Measurements from ENCODE around the gene SLC22A3.
"Not testable (repeated sequence)": the region's sequence is repeated elsewhere in the genome, so short reads cannot be mapped to it uniquely, and the experiment has no call there.

SLC22A3 gene

DNA sequence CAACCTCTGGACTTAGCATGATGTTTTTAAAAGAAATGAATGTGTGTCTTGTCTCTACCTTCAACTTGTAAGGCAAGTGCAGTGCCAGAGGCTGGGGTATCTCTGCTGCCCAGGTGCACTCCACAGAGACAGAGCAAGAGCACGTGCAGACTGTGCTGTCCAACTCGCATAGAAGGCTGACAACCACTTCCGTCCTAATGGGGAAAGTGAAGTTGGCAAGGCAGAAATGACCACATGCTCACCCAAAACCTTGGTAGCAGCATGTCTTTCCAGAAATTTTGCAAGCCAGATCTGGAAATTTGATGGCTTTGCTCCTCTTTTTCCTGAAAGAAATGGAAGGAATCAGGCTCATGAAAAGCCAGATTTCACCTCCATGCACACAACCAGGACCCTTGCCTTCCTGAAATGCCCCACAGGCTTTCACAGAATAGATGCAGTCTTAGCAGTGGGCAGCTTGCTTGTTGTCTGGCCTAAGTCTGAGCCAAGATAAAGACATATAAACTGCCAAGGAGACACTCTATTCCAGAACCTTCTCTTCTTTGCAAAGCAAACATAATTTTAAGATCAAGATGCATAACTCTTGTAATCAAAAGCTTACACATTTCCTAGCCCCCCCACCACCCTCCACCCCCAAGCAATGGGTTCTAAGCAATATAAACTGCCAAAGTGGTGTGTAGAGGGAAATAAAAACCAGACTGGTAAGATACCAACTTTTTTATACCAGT lies 26.8 kb downstream of the SLC22A3 start:
- no peak for DNase-seq (ENCODE audit: low read depth in 2 of 2)

DNA sequence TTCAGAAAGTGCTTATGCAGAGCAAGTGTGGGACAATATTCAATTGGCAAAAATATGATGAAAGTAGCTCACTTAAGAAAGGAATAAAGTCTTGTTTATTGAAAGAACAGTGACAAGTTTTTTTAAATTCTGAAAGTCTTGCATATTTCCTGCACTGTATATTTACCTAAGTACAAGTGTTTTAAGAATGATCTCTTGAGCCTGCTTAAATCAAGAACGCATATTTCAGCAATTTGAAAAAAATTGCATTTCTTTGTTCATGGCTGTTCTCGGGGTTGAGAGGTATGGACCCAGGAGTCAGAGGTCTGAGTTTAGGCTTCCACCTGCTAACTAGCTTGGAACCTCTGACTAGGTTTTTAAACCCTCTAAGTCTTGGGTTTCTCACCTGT lies 27.4 kb downstream of the SLC22A3 start:
- DNase-seq (ENCODE audit: low read depth in 2 of 2) = no peak

DNA sequence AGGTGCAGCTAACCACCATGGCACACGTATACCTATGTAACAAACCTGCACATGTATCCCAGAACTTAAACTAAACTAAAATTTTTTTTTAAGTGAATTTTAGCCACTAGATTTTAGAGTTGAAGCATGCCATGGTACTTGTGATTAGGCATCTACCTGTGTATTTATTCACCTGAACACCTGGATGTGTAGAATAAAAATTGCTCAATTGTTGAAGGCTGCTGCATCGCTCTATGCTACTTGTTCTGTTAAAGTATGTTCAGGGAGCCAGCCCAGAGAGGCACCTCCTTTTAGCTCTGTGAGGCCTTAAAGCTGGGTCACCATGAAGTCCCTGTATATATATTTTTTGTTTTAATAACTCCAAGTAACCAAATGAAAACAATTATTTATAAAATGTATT lies 28.3 kb downstream of the SLC22A3 start:
- no peak for DNase-seq (ENCODE audit: low read depth in 2 of 2)

DNA sequence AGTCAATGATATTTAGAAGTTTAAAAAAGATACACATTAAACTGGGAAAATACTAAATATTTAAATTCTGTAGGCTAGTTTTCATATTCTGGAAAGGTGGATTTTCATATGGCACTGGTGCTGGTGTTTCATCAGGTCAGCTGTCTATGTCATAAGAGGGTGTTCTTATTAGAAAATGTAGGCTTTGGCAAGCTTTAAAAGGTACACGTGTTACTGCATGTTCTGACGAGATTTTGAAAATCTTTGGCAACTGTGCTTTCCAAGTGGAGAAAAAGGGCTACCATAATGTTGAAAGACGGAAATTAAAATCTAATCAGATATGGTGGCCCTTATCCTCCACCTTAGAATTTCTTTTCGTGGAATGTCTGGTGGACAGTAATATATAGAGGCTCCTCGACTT lies 30.0 kb downstream of the SLC22A3 start:
- DNase-seq (ENCODE audit: low read depth in 2 of 2) = no peak

DNA sequence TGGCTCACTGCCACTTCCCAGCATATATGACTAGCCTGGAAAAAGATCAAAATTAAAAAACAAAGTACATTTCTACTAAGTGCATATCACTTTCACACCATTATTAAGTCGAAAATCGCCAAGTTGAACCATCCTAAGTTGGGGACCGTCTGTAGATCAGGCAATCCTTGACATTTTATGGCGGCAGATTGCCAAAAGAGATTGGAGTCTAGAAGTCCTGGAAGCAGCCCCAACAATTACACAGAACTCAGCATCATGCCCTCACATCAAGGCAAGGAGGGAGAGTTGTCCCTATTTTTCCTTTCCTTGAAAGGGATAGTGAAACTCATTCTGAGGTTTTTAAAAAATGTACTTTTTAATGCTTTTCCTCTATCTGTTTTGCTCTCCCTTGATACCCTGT lies 30.7 kb downstream of the SLC22A3 start:
- DNase-seq (ENCODE audit: low read depth in 2 of 2) = no peak

DNA sequence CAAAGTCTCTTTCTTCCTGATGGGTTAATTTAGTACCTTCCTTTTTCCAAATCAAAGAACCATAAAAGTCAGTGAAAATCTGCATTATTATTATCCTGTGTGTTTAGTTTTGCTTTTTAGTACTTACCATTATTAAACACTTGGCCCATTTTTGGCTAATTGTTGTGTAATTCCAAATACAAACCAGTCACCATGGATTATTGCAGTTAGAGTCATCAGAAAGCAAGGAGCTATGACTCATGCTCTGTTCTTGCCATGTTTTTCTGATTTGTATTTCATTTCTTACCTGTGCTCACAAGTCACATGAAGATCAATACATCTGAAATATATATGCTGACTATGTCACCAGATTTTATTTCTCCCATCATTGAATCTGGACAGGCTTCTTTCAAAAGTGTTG lies 31.3 kb downstream of the SLC22A3 start:
- DNase-seq (ENCODE audit: low read depth in 2 of 2) = no peak

DNA sequence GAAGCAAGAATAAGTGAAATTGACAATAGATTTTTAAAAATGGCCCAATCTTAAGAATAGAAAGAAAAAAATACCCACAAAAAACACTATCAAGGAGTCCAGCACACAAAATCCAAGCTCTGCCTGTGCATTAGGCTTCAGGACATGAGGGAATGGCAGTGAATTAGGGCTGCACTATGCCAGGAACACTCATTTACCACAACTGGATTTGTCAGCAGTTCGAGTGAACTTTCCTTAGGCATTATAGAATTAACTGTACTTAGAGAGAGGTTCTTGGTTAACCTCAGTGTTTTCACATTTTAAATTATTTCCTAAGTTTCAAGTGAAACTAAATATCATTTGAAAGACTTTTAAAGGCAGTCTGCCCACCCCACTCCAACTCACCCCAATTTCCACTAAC lies 34.8 kb downstream of the SLC22A3 start:
- no peak for DNase-seq (ENCODE audit: low read depth in 2 of 2)

DNA sequence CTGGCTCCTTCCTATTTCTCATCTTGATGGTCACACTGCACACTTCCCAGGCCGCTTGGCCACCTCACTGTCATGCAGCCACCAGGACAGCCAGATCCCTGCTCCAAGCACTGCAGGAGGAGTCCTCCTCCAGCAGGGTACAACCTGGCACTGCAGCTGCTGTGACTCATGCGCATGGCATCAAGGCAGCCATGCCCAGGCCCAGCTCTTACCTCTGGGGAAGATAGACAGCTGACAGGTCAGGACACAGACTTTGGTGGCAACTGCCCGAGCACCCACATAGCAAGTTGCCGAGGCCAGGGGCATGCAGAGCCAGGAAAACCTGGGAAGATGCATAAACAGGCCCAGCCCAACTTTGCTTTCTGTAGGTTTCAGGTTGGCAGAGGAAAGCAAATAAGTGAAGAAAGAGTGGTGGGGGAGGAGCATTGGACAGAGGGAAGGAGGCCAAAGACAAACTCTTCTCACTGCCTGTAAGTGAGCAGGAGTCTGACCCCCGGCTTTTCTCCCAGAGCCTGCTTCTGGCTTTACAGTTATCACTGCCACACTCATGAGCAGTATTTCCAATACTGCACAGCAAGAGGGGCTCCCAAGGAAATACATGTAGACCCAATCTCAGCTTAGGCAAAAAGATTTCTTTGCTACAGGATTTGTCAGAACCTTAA lies 38.8 kb downstream of the SLC22A3 start:
- no peak for DNase-seq (ENCODE audit: low read depth in 2 of 2)

DNA sequence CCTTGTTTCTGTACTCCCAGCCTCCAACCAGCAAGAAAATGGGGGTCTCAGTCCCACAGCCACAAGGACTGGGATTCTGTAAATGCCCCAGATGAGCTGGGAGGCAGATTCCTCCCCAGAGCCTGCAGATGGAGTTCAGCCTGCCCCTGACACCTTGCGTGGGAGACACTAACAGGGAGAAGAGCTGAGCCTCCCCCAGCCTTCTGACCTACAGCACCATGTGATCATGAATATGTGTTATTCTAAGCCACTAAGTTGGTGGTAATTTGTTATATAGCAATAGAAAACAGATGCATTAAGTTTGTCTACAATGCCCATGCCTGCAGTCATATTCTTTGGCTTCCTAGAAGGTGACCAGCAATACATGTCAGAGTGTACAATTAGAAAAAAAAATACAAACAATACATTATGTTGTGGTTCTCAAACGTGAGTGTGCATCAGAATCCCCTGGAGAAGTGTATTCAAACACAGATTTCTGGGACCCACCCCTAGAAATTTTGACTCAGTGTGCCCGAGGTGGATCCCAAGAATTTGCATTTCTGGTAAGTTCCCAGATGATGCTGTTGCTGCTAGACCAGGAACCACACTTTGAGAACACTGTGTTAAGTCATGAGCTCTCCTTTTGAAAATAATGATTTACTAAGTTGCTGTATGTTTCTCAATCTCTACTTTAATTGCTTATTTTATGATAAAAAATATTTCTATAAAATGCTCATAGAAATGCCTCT lies 39.9 kb downstream of the SLC22A3 start:
- no peak for DNase-seq (ENCODE audit: low read depth in 2 of 2)

DNA sequence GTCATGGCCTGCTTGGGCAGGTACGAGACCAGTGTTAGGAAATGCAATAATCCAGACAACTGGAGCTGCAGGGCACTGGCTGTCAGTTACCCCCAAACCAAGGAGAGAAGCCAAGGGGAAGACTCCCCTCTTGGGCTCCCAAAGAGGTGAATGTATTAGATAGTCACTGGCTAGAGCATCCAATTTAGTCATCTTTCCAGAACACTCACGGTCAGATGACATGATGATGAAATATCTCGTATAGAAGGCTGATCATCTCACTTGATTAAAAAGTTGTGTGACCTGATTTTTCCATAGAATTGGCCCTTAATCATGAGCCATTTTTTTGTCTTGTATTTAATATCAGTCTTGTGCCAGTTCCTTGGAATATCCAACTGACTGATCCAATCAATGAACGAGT lies 40.7 kb downstream of the SLC22A3 start:
- no peak for DNase-seq (ENCODE audit: low read depth in 2 of 2)

DNA sequence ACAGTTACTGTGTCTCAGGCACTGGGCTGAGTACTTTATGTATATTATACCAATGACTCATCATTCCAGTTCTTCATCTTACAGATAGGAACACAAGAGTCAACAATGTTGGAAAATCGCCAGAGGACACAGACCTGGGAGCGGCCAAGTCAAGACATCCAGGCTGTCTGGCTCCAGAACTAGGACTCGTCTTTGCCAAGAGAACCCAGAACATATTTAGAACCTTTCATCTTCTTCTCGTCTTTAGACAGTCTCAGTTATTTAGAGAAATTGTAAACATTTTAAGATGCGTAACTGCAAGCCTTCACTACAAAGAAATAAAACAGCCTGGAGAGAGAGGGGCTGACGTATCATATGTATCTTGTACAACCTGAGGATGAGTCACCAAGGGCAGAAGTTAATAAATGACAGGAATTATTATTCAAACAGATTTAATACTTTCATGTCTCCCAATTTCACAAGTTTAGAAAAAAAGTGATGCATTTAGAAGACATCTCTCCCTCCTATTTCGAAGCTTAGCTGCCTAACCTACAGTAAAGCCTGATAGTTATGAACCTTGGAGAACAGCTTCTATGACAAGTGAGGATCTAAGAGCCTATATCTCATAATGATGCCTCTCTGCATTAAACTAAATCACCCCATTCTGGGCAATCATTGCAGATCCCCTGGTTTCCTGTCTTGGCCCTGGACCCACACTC lies 43.4 kb downstream of the SLC22A3 start:
- no peak for DNase-seq (ENCODE audit: low read depth in 2 of 2)

DNA sequence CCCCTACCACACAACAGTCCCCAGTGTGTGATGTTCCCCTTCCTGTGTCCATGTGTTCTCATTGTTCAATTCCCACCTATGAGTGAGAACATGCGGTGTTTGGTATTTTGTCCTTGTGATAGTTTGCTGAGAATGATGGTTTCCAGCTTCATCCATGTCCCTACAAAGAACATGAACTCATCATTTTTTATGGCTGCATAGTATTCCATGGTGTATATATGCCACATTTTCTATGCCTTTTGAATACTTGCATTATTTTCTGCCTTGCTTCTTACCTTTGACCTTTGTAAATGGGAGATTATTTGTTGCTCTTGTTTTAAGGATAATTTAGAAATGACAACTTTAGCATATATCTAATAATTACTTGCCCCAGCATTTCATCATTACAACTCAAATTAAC lies 45.3 kb downstream of the SLC22A3 start:
- DNase-seq (ENCODE audit: low read depth in 2 of 2) = not testable (repeated sequence)

DNA sequence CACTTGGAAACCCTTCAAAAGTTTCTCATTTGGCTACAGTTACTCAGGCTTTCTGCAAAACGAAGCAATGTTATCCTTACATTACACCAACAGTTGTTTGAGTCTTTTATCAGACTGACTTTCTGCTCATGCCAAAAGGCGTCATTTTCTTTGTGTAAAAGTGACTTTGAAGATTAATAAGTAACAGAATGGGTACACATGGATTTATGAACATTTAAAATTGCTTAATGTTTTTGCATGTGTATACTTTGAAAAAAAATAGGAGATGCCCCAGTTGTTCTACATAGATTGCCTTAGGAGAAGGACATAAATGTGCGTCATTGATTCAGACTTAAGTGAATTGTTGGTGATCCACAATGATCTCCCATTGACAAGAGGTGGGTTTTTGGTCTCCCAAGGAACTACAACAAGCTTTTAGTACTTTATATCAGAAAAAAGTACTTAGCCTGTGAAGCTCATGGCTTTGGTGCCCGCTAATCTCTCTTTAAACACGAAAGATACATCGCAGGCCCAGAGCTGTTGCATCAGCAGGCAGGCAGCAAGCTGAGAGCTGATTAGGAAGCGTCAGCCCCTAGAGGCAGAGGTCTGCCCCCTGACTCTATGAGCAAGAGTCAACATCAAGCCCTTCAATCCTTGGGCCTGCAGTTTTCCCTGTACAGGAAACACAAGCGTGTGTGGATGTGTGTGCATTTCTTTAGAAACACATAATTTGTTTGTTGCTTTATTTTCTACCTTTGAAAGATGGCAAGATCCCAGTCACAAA lies 45.9 kb downstream of the SLC22A3 start:
- DNase-seq (ENCODE audit: low read depth in 2 of 2) = no peak

DNA sequence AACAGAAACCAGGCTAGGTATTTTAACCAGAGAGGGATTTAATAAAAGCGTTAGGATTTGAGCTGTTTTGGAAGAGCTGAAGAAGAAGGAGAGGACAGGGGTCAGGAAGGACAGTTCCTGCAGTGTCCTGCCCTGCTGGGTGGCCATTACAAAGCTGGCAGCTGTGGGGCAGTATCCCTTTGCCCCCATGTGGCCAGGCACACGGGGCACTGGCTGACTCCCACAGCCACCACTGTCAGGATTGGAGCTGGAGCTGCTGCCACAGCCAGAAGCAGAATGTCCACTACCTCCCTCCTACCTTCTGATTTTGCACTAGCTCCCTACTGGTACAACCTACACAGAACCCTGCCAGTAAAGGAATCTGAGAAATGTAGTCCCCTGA lies 46.5 kb downstream of the SLC22A3 start:
- DNase-seq (ENCODE audit: low read depth in 2 of 2) = no peak

DNA sequence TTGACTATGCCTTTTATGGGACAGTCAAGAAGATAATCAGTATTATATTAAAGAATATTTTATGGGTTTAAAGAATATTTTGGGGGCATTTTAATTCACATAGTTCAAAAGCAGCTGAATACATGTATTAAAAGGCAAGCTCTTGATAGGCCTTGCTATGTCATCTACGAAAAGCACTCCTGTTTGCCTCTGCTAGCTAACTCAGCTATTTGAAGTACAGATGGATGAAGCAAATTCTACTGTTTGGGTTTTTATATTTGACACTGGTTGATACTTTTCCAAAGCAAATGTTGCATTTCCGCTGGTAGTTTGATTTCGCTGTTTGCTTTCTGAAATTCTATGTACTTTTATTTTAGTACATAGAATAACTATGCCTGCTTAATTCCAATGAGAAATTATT lies 47.0 kb downstream of the SLC22A3 start:
- no peak for DNase-seq (ENCODE audit: low read depth in 2 of 2)

DNA sequence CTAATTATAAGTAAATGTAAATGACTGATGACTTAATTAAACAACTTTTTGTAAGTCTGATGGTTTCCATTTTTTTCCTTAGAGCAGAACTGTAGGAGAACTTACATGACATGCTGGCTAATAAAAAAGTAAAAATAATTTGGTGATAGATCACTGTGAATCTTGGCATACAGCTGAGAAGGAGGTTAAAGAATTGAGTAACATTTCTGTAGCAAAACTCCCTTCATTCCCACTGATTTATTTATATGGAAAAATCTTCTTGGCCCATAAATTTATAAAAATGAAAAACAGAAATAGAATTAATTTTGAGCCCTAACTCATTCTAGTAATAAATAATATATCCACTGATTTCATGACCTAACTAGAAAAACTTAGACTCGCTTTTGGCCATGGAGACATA lies 48.1 kb downstream of the SLC22A3 start:
- no peak for DNase-seq (ENCODE audit: low read depth in 2 of 2)

DNA sequence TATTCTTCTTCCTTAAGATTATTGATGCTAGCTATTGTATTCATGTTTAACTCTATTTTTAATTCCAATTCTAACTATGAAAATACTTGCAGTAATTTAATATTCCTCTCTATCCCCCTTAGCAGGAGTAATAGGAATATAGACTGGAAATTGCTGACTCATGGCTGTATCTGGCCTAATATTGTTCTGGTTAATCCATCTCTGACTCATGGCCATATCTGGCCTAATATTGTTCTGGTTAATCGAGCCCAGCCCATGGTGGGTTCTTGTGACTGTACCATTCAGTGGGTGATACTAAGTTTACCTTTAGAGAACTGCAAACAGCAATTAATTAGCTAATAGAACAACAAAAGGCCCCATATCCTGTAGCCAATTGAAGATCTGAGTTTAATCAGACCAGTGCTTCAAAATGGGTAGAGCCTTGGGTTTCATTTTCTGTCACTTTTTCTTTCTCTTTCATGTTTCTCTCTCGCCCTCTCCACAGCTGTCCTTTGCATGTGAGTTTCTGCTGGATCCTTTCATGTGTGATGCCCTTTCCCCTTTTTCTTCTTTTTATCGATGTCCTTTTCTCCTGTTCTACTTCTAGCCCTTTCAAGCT lies 50.6 kb downstream of the SLC22A3 start:
- no peak for DNase-seq (ENCODE audit: low read depth in 2 of 2)

DNA sequence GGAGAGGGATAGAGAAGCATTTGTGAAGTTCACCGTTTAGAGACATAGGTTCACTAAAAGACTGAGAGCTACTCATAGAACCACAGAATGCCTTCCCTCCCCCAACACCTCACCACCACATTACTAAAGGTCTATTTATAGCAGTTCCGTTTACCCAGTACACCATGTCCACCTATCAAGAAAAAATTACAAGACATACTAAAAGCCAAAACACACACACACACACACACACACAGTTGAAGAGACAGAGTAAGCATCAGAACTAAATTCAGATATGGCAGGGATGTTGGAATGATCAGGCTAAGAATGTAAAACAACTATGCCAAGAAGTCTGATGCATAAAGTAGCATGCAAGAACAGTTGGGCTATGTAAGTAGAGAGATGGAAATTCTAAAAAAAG lies 52.3 kb downstream of the SLC22A3 start:
- no peak for DNase-seq (ENCODE audit: low read depth in 2 of 2)

DNA sequence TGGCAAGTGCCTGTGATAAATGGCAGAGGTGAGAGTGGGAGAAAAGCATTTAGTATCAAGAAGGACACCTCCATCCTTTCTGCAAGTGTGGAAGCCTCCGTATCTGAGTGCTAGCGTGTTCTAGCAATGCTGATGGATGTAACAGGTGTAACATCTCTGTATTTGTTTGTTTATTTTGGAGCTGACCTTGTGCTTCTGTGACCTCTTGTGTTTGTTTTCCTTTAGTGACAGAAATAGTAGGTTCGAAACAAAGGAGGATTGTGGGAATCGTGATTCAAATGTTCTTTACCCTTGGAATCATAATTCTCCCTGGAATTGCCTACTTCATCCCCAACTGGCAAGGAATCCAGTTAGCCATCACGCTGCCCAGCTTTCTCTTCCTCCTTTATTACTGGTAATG lies 60.4 kb downstream of the SLC22A3 start:
- DNase-seq (ENCODE audit: low read depth in 2 of 2) = no peak

DNA sequence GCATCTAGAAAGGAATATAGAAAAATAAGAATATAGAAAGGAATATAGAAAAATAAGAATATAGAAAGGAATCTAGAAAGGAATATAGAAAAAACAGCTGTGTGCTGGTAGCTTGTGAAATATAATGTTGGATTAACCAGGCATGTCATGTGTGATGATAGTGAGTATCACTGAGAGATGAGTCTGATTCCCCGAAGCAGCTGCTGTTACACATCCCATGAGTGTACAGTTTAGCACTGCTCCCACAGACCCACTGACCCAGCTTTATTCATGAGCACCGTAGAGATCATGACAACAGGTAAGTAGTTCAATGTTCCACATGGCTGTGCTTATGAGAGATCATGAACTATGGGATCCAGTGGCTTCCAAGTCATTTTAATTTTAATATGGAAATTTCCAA lies 64.8 kb downstream of the SLC22A3 start:
- DNase-seq (ENCODE audit: low read depth in 2 of 2) = no peak

DNA sequence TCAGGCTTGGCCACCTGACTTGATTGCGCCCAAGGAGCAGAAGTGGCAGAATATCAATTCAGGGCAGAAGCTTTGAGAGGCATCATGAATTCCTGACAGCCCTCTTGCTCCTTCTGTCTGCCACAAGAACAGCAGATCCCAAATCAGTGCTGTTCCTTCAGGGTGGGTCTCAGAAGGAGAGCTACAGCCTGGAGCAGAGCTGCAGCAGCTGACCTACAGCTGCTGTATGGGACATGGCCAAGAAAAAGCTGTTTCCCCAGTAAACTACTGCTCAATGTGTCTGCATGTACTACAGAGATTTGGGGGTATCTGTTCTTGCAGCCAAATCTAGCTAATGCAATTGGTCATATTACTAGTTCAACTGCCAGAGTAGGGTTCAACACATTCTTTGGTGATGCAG lies 69.0 kb downstream of the SLC22A3 start:
- DNase-seq (ENCODE audit: low read depth in 2 of 2) = no peak

All from stimulated activated CD8-positive, alpha-beta memory T cell treated with anti-CD3 and anti-CD28 coated beads, Interleukin-2, amount 100 ng/mL, for 1 hour (primary cell).